Stimulated activated CD8-positive, alpha-beta memory T cell treated with anti-CD3 and anti-CD28 coated beads, Interleukin-15, amount 100 ng/mL, for 24 hours (primary cell): Measurements from ENCODE around the gene OSBPL8.
"Not testable (repeated sequence)": the region's sequence is repeated elsewhere in the genome, so short reads cannot be mapped to it uniquely, and the experiment has no call there.

Source experiments
- DNase-seq: peaks from one replicate; pipeline ENCODE4 v3.0.0-alpha.2; 2020; ENCODE audit warnings: low read depth

OSBPL8 gene

GRCh38 chr12:76356071-76356470 lies 203.5 kb downstream of the OSBPL8 start:
- no peak for DNase-seq

DNA sequence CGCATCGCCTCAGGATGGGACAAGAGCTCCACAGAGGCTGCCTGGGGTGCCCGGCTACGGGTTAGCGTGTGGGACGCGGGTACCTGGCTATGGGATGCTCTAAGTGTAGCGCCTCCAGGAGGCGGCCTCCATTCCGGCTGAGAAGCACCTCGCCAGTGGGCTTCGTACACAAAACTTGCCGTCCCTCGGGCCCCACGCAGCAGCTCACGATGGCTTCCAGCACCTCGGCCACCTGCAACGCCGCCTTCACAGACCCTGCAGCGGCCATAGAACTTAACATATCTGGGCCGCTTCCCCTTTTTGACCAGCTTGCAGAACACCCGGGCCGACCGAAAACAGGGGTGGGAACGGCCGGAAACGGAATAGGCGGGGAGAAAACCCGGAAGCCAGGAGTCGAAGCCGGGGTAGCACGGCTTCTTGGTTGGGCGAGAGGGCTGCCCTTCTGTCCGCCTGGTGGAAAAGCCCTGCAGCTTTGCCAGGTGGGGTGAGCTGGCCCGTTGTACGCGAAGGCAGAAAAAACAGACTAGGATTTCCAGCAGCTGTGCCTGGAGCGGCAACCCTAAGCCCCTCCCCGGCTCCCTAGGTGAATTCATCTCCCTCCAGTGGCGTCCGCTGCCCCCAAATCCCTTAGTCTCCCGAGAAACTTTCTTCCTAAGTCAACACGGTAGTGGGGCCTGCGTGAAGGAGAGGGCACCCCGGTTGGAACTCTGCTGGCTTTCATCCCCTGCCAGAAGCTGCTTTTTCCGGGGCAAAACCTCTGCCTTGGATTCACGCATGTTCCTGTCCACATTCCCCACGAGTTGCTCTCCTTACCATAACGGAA lies 211.3 kb downstream of the OSBPL8 start, which contains the start of gene BBS10:
BBS10 (minus strand) TSS at position 337 of the 823 bp plus-strand sequence; CDS start at position 280, 57 bp downstream.
- DNase-seq, result peak; percentile 53

DNA sequence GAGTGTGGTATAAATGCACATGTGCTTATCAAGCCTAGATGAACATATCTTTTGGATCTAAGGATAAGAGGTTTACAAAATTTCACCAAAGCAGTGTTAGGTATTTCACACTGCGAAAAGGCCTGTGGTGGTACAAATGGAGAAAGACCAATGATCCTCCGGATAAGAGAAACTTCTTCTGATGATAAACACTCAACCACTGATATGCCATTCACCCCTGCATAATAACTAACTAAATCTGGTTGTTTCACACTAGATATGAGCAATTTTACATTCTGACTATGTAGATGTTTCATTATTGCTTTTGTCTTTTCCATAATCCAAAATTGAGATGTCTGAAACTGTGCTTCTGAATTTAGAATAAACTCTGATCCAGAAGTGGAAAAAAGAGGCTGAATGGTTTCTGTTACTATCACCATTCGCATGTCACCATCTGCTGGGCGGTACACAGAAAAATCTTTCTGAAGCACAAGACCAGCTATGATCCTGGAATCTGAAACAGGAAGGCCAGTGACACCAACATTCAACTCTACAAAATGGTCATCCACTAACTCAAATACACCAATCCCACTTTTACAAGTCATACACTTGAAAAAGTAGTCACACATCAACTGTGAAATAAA lies 212.7 kb downstream of the OSBPL8 start:
- DNase-seq, result no peak

DNA sequence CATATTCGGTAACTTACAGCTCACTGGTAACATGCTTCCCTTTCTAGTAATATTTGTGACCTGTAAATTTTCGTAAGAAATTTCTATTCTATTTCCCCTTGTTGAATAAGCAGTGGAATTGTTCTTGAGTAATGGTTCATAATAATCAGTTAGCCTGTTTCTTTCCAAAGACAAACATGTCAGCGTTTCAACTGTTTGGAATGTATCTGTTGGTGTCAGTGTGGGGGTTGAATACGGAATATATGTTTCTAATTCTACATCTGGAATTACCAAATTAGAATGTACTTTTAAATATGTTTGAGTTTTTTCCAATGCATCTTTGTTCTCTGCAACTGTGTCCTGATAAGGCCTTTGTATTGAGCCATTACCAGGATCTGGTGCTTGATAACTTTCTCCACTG lies 213.3 kb downstream of the OSBPL8 start:
- DNase-seq, result no peak

DNA sequence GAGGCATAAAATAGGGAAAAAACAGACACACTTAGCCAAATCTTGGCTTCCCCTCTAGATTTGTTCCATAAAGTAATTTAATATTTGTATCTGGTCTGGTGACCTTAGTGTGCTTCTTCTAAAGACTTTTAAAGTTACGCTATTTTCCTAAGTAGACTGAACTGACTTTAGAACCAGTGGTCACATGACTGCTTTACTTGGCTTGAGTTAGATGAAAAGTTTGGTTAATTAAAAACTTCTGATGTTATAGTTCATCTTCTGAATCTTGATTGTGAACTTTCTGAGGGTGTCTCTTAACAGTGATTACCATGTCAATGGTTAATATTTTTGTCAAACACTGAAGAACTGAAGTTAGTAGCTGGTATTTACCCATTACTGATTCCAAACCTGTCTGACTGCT lies 214.0 kb downstream of the OSBPL8 start:
- DNase-seq, result no peak

DNA sequence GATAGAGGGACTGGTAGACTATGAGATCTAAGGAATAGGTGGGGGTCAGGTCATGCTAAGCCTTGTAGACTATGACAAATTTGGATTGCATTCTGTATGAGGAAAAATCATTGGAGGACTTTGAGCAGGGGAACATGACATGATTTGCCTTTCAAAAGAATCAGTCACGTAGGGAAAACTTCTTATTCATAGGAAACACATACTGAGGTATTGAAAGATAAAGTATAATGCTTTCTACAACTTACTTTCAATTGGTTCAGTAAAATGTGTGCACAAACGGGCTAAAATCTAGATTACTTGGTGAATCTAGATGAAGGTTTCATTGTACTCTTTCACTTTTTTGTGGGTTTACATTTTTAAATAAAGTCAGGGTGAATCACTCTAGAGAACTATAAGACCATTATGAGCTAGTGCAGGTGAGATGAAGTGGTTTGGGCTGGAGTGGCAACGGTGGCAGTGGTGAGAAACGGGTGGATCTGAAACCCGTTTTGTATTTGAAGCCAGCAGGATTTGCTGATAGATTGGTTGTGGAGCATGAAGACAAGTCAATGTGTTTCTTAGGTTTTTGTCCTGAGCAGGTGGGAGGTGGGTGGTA lies 218.0 kb downstream of the OSBPL8 start:
- DNase-seq, result no peak

DNA sequence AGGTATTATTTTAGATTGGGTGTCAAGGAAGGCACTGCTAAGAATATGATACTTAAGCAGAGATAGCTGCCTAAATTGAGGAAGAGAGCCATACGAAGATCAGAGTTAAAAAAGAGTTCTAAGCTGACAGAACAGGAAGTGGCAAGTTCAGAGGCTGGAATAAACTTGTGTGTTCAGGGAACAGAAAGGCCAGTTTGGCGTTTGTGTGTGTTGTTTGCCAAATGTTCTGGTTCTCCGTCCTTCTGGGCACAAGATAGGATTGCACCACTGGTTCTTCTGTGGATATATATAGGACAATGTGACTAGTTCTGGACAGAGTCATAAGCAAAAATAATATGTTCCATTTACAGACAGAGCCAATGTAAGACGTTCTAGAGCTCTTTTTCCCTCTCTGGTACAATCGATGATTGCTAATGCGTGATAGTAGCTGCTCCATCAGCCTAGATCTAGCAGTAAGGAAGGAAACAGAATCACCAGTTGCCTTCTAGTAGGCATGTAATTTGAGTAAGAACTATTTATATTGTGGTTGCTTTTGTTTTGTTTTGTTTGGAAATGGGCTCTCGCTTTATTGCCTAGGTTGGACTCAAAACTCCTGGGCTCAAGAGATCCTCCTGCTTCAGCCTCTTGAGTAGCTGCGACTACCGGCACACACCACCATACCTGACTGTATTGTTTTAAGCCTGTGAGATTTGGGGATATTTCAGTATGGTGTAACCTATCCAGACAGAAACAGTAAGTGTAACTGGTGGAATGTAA lies 218.7 kb downstream of the OSBPL8 start:
- DNase-seq, result no peak

GRCh38 chr12:76337583-76337982 lies 222.0 kb downstream of the OSBPL8 start:
- DNase-seq, result no peak

GRCh38 chr12:76332606-76333005 lies 227.0 kb downstream of the OSBPL8 start:
- no peak for DNase-seq

DNA sequence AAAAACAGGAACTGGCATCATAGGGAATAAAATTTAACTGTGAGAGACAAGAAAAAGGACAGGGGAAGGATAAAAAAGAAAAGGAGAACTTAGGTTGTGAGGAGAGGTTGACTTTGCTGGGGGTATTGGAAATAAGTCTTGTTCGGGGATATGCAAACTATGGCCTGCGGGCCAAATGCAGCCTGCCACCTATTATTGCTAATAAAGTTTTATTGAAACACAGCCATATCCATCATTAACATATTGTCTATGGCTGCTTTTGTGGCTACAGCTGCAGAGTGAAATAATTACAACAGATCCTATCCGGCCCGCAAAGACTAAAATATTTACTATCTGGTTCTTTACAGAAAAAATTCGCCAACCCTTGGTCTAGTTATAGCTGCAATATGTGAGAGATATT lies 230.0 kb downstream of the OSBPL8 start:
- DNase-seq, result no peak

DNA sequence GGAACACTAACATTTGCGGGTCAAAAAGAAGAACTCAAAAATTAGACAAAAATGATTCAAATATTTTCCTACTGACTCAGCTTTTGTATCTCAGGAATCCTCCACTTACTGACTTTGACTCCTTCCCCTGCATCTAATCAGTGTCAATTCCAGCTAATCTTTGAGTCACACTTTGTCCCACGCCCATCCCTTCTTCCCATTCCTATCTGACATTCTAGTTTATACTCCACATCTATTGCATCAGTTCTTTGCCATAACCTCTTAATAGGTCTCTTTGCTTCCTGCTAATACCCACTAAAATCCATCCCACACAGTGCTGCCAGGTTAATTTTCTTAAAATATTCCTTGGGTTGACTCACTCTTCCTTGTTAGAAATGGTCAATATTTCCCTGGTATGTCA lies 230.4 kb downstream of the OSBPL8 start:
- DNase-seq, result no peak

DNA sequence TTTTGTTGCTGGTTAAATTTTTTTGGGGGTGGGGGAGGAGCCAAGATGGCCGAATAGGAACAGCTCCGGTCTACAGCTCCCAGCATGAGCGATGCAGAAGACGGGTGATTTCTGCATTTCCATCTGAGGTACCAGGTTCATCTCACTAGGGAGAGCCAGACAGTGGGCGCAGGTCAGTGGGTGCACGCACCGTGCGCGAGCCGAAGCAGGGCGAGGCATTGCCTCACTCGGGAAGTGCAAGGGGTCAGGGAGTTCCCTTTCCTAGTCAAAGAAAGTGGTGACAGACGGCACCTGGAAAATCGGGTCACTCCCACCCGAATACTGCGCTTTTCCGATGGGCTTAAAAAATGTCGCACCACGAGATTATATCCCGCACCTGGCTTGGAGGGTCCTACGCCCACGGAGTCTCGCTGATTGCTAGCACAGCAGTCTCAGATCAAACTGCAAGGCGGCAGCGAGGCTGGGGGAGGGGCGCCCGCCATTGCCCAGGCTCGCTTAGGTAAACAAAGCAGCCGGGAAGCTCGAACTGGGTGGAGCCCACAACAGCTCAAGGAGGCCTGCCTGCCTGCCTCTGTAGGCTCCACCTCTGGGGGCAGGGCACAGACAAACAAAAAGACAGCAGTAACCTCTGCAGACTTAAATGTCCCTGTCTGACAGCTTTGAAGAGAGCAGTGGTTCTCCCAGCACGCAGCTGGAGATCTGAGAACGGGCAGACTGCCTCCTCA lies 239.8 kb downstream of the OSBPL8 start:
- DNase-seq, result not testable (repeated sequence)

- no peak for DNase-seq
Measured at GRCh38 chr12:76318773-76319594, 240.6 kb downstream of the OSBPL8 start.

DNA sequence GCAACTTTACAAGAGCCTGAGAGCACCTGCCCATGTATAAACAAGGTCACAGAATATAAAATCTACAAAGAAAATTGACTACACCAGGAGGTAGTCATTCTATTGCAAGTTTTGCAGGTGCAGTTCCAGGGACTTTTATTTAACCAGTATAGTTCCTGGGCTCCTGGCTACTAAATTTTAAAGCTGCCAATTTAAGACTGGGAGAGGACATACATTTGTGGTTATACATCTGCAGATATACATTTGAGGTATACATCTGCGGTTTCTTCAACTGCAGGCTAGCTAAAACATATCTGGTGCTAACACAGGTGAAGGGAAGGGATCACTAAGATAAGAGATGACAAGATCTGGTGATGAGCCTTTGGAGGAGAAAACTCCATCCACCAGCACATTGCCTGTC lies 241.6 kb downstream of the OSBPL8 start:
- no peak for DNase-seq

DNA sequence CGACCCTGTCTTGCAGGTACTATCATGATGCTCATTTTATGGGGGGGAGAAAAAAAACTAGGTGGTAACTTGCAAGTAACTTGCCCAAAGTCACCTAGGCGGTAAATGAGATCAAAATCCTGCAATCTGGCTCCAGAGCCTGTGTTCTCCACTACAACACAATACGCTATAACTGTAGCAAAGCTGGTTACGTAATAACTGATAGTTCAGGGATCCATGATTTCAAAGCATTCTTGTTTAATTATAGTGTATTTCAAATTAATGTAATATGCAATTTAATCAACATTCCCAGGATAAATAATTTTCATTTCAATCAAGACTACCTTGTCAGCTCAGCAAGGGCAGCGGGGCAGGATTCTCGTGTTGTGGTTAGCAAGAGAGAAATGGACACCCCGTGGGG lies 243.1 kb downstream of the OSBPL8 start:
- no peak for DNase-seq

GRCh38 chr12:76313299-76313698 lies 246.3 kb downstream of the OSBPL8 start:
- DNase-seq, result no peak

DNA sequence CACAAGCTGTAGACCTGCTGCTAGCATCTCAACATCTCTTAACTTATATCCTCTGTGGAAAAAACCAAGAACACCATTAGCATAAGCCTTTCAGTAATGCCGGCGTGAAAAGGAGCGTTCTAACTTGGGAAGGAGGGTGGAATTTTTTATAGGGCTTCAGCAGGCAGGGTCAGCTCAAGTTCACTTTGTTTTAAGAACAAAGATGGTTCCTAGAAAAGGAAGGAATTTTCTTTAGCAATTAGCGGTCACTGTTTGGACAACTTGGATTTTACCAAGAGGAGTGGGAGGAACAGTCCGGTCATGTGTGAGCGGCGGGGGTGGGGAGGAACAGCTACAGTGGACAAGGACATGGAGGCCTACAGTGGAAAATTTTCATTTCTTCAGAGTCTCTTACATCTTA lies 247.3 kb downstream of the OSBPL8 start:
- DNase-seq, result no peak

- no peak for DNase-seq
Measured at GRCh38 chr12:76311796-76312195, 247.8 kb downstream of the OSBPL8 start.

DNA sequence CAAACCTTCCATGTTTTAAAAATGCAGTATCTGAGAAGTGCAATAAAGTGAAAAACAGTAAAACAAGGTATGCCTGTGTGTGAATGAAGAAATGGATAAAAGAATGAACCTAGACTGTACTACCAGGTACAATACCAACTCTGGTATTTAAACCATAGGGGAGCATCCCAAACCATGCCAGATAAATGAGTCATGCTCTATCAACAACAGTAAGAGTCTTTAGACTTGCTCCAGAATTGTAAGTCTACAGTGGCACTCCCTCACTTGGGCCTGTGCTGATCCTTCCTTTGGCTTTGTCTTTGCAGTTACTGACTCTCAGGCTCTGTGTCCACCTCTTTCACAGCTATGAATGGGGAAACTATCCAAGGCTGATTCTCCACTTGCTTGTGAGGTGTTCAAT lies 249.5 kb downstream of the OSBPL8 start:
- DNase-seq, result no peak

DNA sequence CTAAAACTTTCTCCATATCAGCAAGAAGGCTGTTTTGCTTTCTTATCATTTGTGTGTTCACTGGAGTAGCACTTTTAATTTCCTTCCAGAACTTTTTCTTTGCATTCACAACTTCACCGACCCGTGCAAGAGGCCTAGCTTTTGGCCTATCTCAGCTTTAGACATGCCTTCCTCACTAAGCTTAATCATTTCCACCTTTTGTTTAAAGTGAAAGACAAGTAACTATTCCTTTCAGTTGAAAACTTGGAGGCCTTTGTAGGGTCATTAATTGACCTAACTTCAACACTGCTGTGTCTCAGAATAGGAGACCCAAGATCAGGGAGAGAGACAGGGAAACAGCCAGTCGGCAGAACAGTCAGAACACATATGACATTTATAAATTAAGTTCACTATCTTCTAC lies 250.7 kb downstream of the OSBPL8 start:
- no peak for DNase-seq

GRCh38 chr12:76307083-76307482 lies 252.5 kb downstream of the OSBPL8 start:
- DNase-seq, result no peak
